OCI-LY1 (cell line): ENCODE measurements around the gene PHLDA2.

Source experiments
- EZH2 ChIP-seq: fragments of 200-600 bp; sonication (generic), shearing (Covaris generic); IDR thresholded peaks from 2 replicates; pipeline ENCODE4 v1.8.0; 2017; ENCODE audit warnings: borderline replicate concordance, mixed run types, mild to moderate bottlenecking, antibody characterized with exemption, low read length, moderate library complexity, mixed read lengths
- TF ChIP-seq, protein P1 (sequence below): fragments of 200-600 bp; sonication (generic), shearing (Covaris generic); IDR thresholded peaks from 2 replicates; pipeline ENCODE4 v1.5.1; 2017; ENCODE audit warnings: mild to moderate bottlenecking, antibody characterized with exemption, low read length, moderate library complexity, mixed read lengths

DNA sequence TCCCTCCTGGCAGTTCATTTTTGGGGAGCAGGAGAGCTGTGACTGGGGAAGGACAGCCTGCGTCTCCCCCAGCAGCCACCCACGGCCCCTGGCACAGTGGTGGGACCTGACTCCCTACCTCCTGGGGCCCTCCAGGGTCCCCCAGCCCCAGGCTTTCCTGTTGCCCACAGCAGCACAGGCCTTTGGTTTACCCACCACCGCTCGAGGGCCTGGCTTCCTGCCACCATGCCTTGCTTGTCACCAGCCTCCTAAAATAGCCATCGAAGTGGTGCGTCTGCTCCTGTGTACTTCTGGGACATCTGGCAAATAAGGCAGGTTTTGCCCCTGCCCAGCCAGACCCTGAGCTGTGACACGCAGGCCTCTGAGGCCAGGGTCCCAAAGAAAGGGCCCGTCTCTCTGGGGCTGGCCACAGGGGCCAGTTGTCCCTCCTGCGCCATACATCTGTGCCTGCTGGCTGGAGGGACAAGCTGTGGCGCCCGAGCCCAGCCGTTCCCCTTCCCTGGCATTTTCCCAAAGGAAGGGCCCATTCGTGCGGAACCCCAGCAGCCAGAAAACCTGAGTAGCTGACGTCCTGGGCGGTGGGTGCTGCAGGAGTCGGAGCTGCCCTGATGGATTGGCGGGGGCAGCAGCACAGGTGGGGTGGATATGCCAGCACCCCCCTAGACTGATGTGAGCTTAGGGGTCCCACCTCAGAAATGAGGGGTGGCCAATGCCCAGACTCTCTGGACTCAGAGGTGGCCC lies 14.6 kb downstream of the PHLDA2 start:
- TF ChIP-seq, protein P1, sequence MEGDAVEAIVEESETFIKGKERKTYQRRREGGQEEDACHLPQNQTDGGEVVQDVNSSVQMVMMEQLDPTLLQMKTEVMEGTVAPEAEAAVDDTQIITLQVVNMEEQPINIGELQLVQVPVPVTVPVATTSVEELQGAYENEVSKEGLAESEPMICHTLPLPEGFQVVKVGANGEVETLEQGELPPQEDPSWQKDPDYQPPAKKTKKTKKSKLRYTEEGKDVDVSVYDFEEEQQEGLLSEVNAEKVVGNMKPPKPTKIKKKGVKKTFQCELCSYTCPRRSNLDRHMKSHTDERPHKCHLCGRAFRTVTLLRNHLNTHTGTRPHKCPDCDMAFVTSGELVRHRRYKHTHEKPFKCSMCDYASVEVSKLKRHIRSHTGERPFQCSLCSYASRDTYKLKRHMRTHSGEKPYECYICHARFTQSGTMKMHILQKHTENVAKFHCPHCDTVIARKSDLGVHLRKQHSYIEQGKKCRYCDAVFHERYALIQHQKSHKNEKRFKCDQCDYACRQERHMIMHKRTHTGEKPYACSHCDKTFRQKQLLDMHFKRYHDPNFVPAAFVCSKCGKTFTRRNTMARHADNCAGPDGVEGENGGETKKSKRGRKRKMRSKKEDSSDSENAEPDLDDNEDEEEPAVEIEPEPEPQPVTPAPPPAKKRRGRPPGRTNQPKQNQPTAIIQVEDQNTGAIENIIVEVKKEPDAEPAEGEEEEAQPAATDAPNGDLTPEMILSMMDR, result no peak
- TF ChIP-seq EZH2, result no peak
